Activated CD4-positive, alpha-beta T cell treated with anti-CD3 and anti-CD28 coated beads, Interleukin-2, Interleukin-6, amounts not matched to agents 100 ng/mL and 50 ng/mL, durations not matched to agents 16 hours and 8 hours (primary cell): ENCODE results near the gene TNFSF10.
A peak's percentile ranks its signal among the peaks of the same experiment; 100 is the strongest.

Experiments
- DNase-seq: peaks from one replicate; pipeline ENCODE4 v3.0.0-alpha.2; 2020

The TNFSF10 gene

GRCh38 chr3:172515130-172515918 is 7.9 kb downstream of the TNFSF10 start:
- no peak for DNase-seq

- DNase-seq: no peak
Measured at GRCh38 chr3:172514678-172515077, 8.6 kb downstream of the TNFSF10 start.

DNA sequence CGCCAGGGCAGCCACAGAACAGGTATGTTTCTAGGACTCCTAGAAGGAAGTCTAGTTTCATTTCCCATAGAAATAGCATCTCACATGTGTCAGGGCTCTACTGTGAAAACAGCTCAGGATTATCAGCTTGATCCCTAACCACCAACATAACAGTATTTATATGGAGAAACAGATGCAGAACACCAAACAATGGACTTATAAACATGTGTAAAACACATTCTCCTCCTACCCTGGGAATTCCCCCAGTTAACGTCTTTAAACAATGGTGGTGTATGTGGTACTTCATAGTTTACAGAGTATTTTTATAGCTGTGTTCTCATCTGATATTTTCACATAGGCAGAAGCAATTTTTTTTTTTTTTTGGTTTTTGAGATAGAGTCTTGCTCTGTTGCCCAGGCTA is 9.7 kb downstream of the TNFSF10 start:
- no peak for DNase-seq

DNA sequence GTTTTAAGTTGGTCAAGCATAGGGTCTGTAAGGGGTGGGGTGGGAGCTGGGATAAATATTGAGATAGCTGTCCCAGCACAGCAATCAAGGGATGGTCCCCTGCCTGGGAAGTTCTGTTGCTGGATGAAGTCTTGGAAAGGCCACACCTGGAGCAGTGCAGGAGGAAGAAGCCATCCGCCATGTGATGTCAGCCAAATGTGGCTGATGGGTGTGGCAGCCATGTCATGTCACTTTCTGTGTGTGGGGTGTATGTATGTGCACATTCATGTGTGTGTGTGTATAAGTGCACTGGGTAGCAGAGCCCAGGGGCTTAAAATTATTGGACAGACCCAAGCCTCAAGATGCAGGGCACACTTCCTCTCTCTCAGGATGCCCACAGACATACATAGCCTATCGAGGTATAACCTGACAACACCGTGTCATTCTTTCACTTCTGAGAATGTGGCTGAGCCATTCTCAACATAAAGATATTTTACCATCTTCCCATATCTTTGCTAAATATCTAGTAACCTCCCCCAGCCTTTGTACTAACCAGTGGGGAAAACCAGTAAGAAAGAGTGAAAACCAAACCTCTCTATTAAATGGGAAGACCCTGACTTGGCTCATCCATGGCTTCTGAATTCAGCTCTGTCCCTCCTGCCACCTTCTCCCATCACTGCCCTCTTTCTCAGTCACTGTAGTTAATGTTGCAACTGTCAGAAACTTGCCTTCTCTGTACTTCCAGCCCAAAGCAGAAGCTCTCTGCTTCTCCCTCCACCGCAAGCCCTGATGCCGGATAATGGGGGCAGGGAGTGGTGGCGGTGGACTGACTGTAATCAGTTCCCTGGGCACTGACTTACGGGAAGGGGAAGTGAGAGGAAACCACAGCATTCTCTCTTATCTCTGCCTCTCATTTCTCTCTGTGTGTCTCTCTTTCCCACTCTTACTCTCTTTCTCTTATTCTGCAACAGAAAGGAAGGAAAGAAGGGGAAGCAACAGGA is 11.2 kb downstream of the TNFSF10 start:
- DNase-seq: peak; percentile 93

DNA sequence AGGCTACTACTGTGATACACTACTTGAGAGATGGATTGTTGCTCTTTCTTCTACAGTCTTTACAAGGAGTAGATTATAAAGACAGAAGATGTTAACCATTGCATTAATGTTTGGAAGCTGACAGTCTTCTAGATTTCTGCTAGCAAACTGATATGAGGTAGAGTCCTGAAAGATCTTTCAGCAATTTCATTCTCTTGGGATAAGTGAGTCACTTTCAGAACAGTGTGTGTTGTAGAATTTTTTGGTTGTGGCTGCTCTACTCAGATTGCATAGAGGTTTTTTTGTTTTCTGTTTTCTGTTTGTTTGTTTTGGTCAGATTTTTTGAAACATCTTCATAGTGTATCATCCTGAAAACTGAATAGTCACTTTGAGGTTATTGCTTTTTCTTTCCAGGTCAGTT is 17.1 kb downstream of the TNFSF10 start:
- DNase-seq: no peak

GRCh38 chr3:172501540-172501939 is 21.7 kb downstream of the TNFSF10 start:
- DNase-seq: no peak

DNA sequence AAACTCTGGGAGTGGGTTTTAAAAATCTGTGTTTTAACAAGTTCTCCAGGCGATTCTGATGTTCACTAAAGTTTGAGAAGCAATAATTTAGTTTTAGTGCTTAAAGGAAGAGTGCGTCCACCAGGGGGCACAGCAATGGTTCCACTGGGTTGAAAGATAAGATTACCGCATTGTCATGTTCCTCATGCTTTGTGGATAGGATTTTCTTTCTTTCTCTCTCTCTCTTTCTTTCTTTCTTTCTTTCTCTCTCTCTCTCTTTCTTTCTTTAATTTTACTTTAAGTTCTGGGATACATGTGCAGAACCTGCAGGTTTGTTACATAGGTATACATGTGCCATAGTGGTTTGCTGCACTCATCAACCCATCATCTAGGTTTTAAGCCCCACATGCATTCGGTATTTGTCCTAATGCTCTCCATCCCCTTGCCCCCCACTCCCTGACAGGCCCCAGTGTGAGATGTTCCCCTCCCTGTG is 33.0 kb downstream of the TNFSF10 start:
- DNase-seq: peak; percentile 83

- peak; percentile 69 for DNase-seq
Measured at GRCh38 chr3:172478116-172478515, 45.1 kb downstream of the TNFSF10 start.

DNA sequence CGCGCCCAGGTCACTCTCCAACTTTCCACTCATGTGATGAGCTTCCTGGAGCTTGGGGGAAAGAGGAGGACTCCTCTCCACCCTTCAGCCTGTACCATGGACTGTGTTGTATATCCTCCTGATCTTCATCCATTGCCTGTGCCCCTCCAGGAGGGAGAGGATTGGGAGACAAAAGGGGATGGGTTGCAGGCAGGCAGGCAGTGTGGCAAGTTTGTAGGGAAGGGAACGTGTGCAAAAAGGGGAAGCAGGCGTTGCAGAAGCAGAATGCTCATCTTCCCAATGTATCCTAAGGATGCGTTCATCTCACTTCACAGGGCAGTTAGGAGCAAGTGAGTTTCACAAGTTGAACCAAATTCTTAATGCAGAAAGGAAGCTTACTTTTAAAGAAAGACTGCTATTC is 46.9 kb downstream of the TNFSF10 start:
- no peak for DNase-seq

GRCh38 chr3:172475703-172476102 is 47.5 kb downstream of the TNFSF10 start:
- DNase-seq: no peak

- no peak for DNase-seq
Measured at GRCh38 chr3:172471903-172472302, 51.3 kb downstream of the TNFSF10 start.

DNA sequence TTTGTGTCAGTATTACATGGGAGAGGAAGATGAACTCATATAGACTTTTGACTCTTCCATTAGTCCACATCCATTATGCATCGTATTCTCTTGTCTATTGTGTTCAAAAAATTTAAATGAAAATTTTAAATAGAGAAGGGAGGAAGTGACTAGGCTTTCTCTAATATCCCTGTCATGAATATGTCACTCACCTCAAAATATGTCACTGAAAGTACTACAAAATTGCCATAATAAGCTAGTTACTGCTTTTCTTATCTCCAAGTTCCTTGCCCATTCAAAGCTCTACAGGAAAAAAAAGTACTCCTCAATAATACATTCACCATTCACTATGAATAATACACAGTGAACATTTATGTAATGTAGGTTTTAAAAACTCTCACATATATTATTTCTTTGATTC is 52.6 kb downstream of the TNFSF10 start:
- no peak for DNase-seq

DNA sequence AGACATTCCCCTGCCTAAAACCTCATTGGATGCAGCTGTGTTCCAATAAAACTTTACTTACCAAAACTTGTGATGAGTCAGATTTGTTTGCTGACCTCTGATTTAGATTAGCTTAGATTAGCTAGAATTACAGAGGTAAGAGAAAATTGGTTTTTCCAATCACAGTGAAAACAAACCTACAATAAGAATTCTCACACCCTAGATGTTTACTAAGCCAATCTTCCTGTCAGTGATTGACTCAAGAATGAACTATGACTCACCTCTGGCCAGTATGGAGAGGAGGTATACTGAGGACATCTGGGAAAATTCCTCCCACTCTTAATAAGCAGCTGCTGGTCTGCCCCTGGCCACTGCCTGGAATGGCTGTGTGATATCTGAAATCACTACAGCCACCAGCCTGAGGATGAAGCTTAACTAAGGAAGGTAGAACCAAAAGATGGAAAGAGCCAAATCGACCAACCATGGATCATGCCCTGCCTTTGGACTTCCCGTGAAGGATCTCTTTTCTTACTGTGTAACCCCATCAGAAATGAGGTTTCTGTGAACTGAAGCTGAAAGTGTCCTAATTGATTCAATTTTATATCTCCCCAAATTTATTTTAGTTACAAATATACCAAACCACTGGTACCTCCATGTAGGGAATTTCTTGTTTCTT is 55.9 kb downstream of the TNFSF10 start:
- DNase-seq: no peak

GRCh38 chr3:172466553-172467130 is 56.6 kb downstream of the TNFSF10 start:
- DNase-seq: no peak

GRCh38 chr3:172465281-172465680 is 57.9 kb downstream of the TNFSF10 start:
- no peak for DNase-seq

- no peak for DNase-seq
Measured at GRCh38 chr3:172464306-172464705, 58.9 kb downstream of the TNFSF10 start.

GRCh38 chr3:172461530-172462138 is 61.6 kb downstream of the TNFSF10 start:
- DNase-seq: peak; percentile 43

GRCh38 chr3:172456404-172456803 is 66.8 kb downstream of the TNFSF10 start:
- DNase-seq: no peak
